GM15510 (cell line): Measurements from ENCODE around the gene OCLN.

Experiments
- POLR2A ChIP-seq: IDR thresholded peaks from 3 replicates; pipeline ENCODE4 v1.6.1; 2011; ENCODE audit warnings: borderline replicate concordance; ENCODE audit not compliant: insufficient read length; ENCODE audit errors: extremely low read depth

The OCLN gene

GRCh38 chr5:69491838-69492390 lies 676 bp upstream of the OCLN start:
- TF ChIP-seq POLR2A: no peak

GRCh38 chr5:69492923-69493395 lies 369 bp downstream of the OCLN start:
- TF ChIP-seq POLR2A: no peak

- TF ChIP-seq POLR2A: peak; percentile 18
Measured at GRCh38 chr5:69493396-69494133, 975 bp downstream of the OCLN start.

GRCh38 chr5:69494452-69494851 lies 1.9 kb downstream of the OCLN start:
- no peak for TF ChIP-seq POLR2A

GRCh38 chr5:69497006-69497520 lies 4.5 kb downstream of the OCLN start:
- no peak for TF ChIP-seq POLR2A

- TF ChIP-seq POLR2A: no peak
Measured at GRCh38 chr5:69498384-69498783, 5.8 kb downstream of the OCLN start.

GRCh38 chr5:69502367-69502766 lies 9.8 kb downstream of the OCLN start:
- no peak for TF ChIP-seq POLR2A

GRCh38 chr5:69502767-69503488 lies 10.3 kb downstream of the OCLN start:
- no peak for TF ChIP-seq POLR2A

- TF ChIP-seq POLR2A: no peak
Measured at GRCh38 chr5:69504036-69504435, 11.4 kb downstream of the OCLN start.

GRCh38 chr5:69505306-69505705 lies 12.7 kb downstream of the OCLN start:
- no peak for TF ChIP-seq POLR2A

GRCh38 chr5:69509212-69509611 lies 16.6 kb downstream of the OCLN start:
- no peak for TF ChIP-seq POLR2A

GRCh38 chr5:69510694-69511093 lies 18.1 kb downstream of the OCLN start:
- TF ChIP-seq POLR2A: no peak

GRCh38 chr5:69512740-69513260 lies 20.2 kb downstream of the OCLN start:
- TF ChIP-seq POLR2A: no peak

- no peak for TF ChIP-seq POLR2A
Measured at GRCh38 chr5:69516769-69517168, 24.2 kb downstream of the OCLN start.

GRCh38 chr5:69517763-69518212 lies 25.2 kb downstream of the OCLN start:
- TF ChIP-seq POLR2A: no peak
